Measurements from ENCODE around the gene SPATS2. TPM values are rescaled to one million over a fixed set of nuclear protein-coding genes. Genes with fewer than 3 reads are reported as not detected.

Gene SPATS2
- total and polyA plus RNA-seq, 7 donors: 4.4 to 10.6 (median 9.1) TPM

DNA sequence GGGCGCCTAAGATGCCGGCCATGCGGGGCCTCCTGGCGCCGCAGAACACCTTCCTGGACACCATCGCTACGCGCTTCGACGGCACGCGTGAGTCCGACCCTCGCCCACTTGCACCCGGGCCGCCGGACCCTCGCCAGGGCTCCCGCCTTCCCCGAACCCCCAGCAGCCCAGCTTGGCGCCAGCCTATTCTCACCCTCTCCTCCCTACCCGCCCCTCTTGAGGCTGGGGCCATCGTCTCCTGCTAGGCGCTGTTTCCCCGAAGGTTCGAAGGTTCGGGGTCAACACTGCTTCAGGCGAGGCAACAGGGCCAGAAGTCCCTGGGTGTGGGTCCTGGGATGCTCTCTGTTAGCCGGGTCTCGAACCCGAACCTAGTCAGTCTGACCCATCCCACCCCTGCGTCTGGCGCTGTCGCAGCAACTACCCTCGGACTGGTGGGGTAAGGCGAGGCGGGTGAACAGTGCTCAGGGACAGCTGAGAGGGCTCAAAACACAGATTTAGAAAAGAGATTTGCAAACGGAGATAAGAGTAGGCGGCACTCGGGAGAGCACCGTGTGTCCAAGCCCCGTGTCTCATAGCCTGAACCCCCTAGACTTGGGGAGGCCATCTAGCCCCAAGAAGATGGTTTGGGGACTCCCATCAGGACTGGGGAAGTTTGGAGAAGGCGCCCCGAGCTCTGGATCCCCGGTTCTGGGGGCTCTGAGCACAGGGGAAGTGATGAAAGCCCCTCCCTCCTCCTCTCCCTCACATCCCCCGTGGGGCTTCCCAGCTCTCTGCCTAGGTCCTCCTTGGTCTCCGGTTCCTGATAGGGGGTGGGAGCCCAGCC, 172.4 kb downstream of the SPATS2 start:
- no peak for ATAC-seq
- no peaks in the 10 kb centered on the region for H3K36me3 ChIP-seq (ENCODE audit: insufficient read depth in 1 of 2, low read depth in 1 of 2)
- no peak overlapping the region for H3K4me3 ChIP-seq
- TF ChIP-seq, protein P1, sequence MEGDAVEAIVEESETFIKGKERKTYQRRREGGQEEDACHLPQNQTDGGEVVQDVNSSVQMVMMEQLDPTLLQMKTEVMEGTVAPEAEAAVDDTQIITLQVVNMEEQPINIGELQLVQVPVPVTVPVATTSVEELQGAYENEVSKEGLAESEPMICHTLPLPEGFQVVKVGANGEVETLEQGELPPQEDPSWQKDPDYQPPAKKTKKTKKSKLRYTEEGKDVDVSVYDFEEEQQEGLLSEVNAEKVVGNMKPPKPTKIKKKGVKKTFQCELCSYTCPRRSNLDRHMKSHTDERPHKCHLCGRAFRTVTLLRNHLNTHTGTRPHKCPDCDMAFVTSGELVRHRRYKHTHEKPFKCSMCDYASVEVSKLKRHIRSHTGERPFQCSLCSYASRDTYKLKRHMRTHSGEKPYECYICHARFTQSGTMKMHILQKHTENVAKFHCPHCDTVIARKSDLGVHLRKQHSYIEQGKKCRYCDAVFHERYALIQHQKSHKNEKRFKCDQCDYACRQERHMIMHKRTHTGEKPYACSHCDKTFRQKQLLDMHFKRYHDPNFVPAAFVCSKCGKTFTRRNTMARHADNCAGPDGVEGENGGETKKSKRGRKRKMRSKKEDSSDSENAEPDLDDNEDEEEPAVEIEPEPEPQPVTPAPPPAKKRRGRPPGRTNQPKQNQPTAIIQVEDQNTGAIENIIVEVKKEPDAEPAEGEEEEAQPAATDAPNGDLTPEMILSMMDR (IDR thresholded peaks at IDR 0.05): no peak
- no peak overlapping the region for H3K27ac ChIP-seq
- H3K27me3 ChIP-seq (ENCODE audit: insufficient read depth in 3 of 3, low read length in 2 of 3): peaks cover 0 to 50% (median 29%) of the 10 kb centered on the region in 3 donors
- DNase-seq: no peak
- intact Hi-C loops (cut with DNase I): loop anchor here in 1 of 2 donors (5.0 kb wide), 1 partner anchor 43 kb away; no protein-coding TSS in a partner anchor
- H3K4me1 ChIP-seq: peaks cover 6% of the 10 kb centered on the region
- WGBS, 3 donors: 14 to 17% (median 16%) methylated on average over 43 to 47 of the region's 47 CpGs
- no peaks in the 10 kb centered on the region for H3K9me3 ChIP-seq

DNA sequence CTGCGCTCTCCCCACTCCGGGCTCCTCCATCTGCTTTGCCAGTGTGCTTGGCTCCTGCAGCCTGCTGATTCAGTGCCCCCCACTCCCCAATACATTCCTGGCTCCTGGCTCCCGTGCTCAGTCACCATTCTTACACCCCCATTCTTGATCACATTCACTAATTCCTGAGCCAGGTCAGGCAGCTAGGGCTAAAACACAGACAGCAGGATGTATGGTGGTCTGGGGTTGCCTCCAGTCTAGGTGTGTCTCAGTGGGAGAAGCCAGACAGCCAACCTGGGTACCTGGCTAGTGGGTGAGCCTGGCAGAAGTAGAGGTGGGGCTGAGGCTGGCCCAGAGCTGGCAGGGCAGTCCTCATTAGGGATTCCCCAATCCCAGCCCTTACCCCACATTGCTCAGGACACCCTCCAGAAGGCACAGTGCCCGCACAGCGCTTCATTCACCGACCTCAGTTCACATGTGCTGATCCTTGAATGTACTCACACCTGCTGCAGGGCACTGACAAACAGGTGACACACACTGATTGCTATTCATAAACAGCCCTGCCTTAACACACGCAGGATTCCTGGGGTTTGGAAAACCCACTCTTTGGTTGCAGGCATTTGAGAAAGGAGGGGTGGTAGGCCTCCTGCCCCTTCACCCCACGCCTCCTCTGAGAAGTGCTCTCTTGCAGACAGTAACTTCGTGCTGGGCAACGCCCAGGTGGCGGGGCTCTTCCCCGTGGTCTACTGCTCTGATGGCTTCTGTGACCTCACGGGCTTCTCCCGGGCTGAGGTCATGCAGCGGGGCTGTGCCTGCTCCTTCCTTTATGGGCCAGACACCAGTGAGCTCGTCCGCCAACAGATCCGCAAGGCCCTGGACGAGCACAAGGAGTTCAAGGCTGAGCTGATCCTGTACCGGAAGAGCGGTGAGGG, 173.2 kb downstream of the SPATS2 start:
- Histone ChIP-seq H3K27ac (no peak overlapping the region), H3K4me1 (peaks cover 6% of the 10 kb centered on the region), H3K27me3 (ENCODE audit: insufficient read depth in 3 of 3, low read length in 2 of 3) (peaks cover 0 to 48% (median 29%) of the 10 kb centered on the region in 3 donors), H3K4me3 (no peak overlapping the region), H3K36me3 (ENCODE audit: insufficient read depth in 1 of 2, low read depth in 1 of 2) (no peaks in the 10 kb centered on the region), H3K9me3 (no peaks in the 10 kb centered on the region)
- ATAC-seq (no peak), DNase-seq (no peak)
- TF ChIP-seq, protein P1 (IDR thresholded peaks at IDR 0.05): no peak
- intact Hi-C loops (cut with DNase I): no loop called here
- 70 to 80% (median 75%) methylated on average over 21 of the region's 21 CpGs for WGBS, 3 donors

DNA sequence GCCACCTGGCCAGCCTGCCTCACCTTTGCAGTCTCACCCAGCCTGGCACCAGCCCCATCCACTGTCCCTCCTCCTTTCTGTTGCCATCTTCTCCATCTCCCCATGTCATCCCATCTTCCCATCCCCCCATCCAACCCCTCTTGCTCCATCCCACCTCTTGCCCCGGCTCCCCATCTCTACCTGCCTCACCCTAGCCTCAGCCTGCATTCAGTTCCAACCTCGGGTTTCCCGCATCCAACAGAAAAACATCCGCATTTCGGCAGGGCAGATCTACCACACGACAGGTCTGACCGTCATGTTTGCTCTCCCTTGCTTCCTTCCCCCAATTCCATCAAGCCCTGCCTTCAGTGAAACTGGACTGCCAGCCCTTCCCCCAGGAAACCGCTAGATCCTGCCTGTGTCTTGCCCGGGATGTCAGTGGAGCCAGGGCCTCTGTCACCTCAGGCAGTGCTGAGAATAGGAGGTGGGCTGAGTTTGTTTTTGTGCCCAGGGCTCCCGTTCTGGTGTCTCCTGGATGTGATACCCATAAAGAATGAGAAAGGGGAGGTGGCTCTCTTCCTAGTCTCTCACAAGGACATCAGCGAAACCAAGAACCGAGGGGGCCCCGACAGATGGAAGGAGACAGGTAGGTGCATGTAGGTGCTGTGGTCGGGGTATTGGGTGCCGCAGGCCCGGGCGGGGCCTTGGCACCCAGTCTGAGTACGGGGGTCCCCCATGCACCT, 174.0 kb downstream of the SPATS2 start:
- Histone ChIP-seq H3K27ac (no peak overlapping the region), H3K4me3 (no peak overlapping the region), H3K27me3 (ENCODE audit: insufficient read depth in 3 of 3, low read length in 2 of 3) (peaks cover 0 to 50% (median 27%) of the 10 kb centered on the region in 3 donors), H3K4me1 (peaks cover 6% of the 10 kb centered on the region), H3K36me3 (ENCODE audit: insufficient read depth in 1 of 2, low read depth in 1 of 2) (no peaks in the 10 kb centered on the region), H3K9me3 (no peaks in the 10 kb centered on the region)
- no peak for DNase-seq
- TF ChIP-seq, protein P1 (IDR thresholded peaks at IDR 0.05): no peak
- intact Hi-C loops (cut with DNase I): no loop called here
- WGBS, 3 donors: 82 to 83% (median 83%) methylated on average over 18 of the region's 18 CpGs
- ATAC-seq: no peak

DNA sequence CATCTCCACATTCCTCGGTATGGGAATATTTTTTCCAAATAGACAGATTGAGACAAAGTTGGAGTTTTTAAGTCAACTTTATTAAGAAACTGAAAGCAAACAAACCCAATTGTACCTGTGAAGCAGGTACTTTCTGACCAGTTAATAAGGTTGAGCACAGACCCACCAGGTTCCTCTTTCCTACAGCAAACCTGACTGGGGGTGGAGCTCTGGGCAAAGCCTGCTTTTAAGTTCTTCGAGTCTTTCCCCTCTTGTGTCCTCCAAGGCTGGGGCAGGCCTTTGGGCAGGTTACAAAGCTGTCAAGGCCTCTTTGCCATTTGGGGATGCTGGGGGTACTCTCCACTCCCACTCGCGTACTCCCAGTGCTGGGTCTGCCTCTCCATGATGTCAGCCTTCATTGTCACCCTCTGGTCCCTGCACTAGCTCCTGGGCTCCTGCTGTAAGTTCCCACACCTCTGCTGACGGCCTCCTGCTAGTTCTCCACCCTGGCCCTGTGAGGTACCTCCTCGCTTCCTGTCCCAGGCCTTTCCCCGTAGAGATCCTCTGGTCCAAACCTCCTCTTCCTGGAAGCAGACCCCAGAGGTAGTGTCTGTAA, 174.7 kb downstream of the SPATS2 start:
- DNase-seq (no peak), ATAC-seq (no peak)
- Histone ChIP-seq H3K4me3 (no peak overlapping the region), H3K4me1 (peaks cover 6% of the 10 kb centered on the region), H3K36me3 (ENCODE audit: insufficient read depth in 1 of 2, low read depth in 1 of 2) (no peaks in the 10 kb centered on the region), H3K27me3 (ENCODE audit: insufficient read depth in 3 of 3, low read length in 2 of 3) (peaks cover 0 to 51% (median 23%) of the 10 kb centered on the region in 3 donors), H3K27ac (no peak overlapping the region), H3K9me3 (no peaks in the 10 kb centered on the region)
- TF ChIP-seq, protein P1 (IDR thresholded peaks at IDR 0.05): no peak
- WGBS, 3 donors: 79 to 81% (median 80%) methylated on average over 7 of the region's 7 CpGs
- intact Hi-C loops (cut with DNase I): no loop called here
